Nephron progenitor cell (in vitro differentiated cells): Measurements from ENCODE around the gene LSR.
A peak's percentile ranks its signal among the peaks of the same experiment; 100 is the strongest.

Experiments used
- DNase-seq: peaks from one replicate; pipeline ENCODE4 v3.0.0; 2021
- H3K27ac Mint-ChIP-seq: 2 replicates; pipeline ENCODE4 v1.8.0; 2021; ENCODE audit warnings: mild to moderate bottlenecking, moderate library complexity, mixed read lengths
- H3K27me3 Mint-ChIP-seq: 2 replicates; pipeline ENCODE4 v1.8.0; 2021; ENCODE audit warnings: mild to moderate bottlenecking, low read depth, mixed read lengths; ENCODE audit not compliant: poor library complexity
- H3K36me3 Mint-ChIP-seq: 2 replicates; pipeline ENCODE4 v1.8.0; 2021; ENCODE audit warnings: low read depth, mixed read lengths
- H3K4me1 Mint-ChIP-seq: 2 replicates; pipeline ENCODE4 v1.8.0; 2021; ENCODE audit warnings: mixed read lengths
- H3K4me3 Mint-ChIP-seq: 2 replicates; pipeline ENCODE4 v1.8.0; 2021; ENCODE audit warnings: mild to moderate bottlenecking, moderate library complexity, mixed read lengths
- H3K9me3 Mint-ChIP-seq: 2 replicates; pipeline ENCODE4 v1.8.0; 2021; ENCODE audit warnings: mild to moderate bottlenecking, moderate library complexity, mixed read lengths
- TF ChIP-seq, protein P1 (sequence below): fragments of 200-600 bp; sonication (generic); IDR thresholded peaks from 2 replicates; pipeline ENCODE4 v1.5.0; 2021; ENCODE audit warnings: antibody characterized with exemption

The LSR gene

DNA sequence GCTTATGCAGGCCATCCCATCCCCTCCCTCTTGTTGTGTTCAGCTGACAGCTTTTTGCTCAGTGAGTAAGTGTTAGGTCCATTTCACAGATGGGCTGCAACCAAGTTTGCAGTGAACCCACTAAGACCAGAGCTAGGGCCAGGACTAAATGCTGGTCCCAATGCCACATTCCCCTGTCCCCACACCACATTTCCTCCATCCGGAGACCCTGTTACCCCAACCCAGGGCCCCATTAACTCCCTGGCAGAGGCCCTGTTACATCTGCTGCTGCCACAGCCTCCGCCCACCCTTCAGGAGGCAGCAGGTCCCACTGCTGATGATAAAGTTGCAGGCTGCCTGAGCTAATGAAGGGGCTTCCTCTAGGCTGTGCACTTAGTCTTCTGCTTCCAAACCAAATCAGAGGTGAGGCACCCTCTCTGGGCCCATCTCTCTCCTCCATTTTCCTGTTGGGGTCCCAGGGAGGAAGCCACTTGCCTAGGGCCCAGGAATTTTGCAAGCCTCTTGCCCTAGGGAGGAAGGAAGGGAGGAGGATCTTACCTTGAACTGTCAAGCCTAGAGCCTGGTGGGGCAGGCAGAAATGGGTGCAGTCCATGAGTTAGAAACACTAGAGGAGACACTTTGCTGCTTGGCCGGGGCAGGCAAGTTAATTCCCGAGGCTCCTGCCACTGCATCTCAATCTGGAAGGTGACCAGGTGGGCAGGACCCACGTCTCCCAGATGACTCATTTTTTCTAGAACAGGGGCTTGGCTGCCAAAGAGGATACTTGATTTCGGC is 16.5 kb downstream of the LSR start:
- H3K9me3 Mint-ChIP-seq: no peaks in the 10 kb centered on the region
- peak overlapping the region; percentile 75 for H3K27ac Mint-ChIP-seq
- H3K36me3 Mint-ChIP-seq: peaks cover 13% of the 10 kb centered on the region
- no peaks in the 10 kb centered on the region for H3K27me3 Mint-ChIP-seq
- DNase-seq: no peak
- H3K4me3 Mint-ChIP-seq: peak overlapping the region; percentile 71
- peaks cover 46% of the 10 kb centered on the region for H3K4me1 Mint-ChIP-seq
- TF ChIP-seq, protein P1, sequence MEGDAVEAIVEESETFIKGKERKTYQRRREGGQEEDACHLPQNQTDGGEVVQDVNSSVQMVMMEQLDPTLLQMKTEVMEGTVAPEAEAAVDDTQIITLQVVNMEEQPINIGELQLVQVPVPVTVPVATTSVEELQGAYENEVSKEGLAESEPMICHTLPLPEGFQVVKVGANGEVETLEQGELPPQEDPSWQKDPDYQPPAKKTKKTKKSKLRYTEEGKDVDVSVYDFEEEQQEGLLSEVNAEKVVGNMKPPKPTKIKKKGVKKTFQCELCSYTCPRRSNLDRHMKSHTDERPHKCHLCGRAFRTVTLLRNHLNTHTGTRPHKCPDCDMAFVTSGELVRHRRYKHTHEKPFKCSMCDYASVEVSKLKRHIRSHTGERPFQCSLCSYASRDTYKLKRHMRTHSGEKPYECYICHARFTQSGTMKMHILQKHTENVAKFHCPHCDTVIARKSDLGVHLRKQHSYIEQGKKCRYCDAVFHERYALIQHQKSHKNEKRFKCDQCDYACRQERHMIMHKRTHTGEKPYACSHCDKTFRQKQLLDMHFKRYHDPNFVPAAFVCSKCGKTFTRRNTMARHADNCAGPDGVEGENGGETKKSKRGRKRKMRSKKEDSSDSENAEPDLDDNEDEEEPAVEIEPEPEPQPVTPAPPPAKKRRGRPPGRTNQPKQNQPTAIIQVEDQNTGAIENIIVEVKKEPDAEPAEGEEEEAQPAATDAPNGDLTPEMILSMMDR: no peak

DNA sequence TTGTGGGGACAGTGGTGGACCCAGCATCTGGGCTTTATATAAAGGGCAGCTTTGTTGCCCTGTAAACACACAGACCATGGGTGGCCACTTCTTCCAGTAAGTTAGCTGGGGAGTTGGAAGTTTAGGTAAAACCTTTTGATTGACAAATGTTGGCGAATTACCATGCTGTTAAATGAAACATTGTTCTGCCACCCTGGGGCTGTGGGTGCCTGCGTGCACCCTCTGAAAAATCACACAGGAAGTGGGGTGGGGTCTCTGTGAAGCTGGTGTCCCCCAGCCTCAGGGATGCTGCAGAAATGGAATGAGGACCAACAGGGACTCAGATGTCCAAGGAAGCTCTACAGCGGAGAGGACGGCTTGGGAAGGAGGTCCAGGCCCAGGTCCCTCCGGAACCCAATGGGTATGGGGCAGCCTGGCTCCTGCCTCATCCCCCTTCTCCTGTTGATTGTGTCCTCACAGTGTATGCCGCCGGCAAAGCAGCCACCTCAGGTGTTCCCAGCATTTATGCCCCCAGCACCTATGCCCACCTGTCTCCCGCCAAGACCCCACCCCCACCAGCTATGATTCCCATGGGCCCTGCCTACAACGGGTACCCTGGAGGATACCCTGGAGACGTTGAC is 17.2 kb downstream of the LSR start:
- H3K9me3 Mint-ChIP-seq: no peaks in the 10 kb centered on the region
- peak overlapping the region; percentile 71 for H3K4me3 Mint-ChIP-seq
- H3K27ac Mint-ChIP-seq: peak overlapping the region; percentile 75
- H3K4me1 Mint-ChIP-seq: peaks cover 44% of the 10 kb centered on the region
- TF ChIP-seq, protein P1: no peak
- H3K36me3 Mint-ChIP-seq: peaks cover 15% of the 10 kb centered on the region
- no peak for DNase-seq
- no peaks in the 10 kb centered on the region for H3K27me3 Mint-ChIP-seq

DNA sequence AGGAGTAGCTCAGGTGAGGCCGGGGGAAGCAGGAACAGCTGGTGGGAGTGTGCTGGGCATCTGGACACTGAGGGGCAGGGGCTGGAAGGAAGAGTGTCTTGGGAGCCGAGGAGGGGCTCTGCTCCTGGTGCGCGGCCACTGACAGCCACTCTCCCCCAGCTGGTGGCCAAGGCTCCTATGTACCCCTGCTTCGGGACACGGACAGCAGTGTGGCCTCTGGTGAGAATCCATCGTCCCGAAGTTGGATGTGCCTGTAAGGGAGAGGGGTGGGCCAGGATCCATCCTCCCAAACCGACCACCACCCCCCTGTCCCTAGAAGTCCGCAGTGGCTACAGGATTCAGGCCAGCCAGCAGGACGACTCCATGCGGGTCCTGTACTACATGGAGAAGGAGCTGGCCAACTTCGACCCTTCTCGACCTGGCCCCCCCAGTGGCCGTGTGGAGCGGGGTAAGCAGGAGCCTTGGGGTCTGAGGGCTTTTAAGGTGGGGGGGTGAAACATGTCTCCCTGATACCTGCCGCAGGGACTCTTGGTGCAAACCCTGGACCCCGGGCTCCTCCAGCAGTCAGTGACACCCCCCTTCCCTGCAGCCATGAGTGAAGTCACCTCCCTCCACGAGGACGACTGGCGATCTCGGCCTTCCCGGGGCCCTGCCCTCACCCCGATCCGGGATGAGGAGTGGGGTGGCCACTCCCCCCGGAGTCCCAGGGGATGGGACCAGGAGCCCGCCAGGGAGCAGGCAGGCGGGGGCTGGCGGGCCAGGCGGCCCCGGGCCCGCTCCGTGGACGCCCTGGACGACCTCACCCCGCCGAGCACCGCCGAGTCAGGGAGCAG is 17.9 kb downstream of the LSR start:
- no peak overlapping the region for H3K27ac Mint-ChIP-seq
- peak; percentile 26 for DNase-seq
- TF ChIP-seq, protein P1: no peak
- H3K27me3 Mint-ChIP-seq: no peaks in the 10 kb centered on the region
- peaks cover 22% of the 10 kb centered on the region for H3K36me3 Mint-ChIP-seq
- H3K4me3 Mint-ChIP-seq: peak overlapping the region; percentile 95
- H3K4me1 Mint-ChIP-seq: peaks cover 41% of the 10 kb centered on the region
- H3K9me3 Mint-ChIP-seq: no peaks in the 10 kb centered on the region

DNA sequence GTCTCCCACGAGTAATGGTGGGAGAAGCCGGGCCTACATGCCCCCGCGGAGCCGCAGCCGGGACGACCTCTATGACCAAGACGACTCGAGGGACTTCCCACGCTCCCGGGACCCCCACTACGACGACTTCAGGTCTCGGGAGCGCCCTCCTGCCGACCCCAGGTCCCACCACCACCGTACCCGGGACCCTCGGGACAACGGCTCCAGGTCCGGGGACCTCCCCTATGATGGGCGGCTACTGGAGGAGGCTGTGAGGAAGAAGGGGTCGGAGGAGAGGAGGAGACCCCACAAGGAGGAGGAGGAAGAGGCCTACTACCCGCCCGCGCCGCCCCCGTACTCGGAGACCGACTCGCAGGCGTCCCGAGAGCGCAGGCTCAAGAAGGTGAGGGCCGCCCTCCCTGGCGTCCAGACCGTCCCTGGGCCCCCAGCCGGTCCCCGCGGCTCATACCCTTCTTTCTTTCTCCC is 18.6 kb downstream of the LSR start:
- no peaks in the 10 kb centered on the region for H3K9me3 Mint-ChIP-seq
- H3K27ac Mint-ChIP-seq: peak overlapping the region; percentile 95
- peak overlapping the region; percentile 95 for H3K4me3 Mint-ChIP-seq
- H3K27me3 Mint-ChIP-seq: no peaks in the 10 kb centered on the region
- TF ChIP-seq, protein P1: no peak
- peaks cover 26% of the 10 kb centered on the region for H3K36me3 Mint-ChIP-seq
- peak; percentile 57 for DNase-seq
- H3K4me1 Mint-ChIP-seq: peaks cover 47% of the 10 kb centered on the region

DNA sequence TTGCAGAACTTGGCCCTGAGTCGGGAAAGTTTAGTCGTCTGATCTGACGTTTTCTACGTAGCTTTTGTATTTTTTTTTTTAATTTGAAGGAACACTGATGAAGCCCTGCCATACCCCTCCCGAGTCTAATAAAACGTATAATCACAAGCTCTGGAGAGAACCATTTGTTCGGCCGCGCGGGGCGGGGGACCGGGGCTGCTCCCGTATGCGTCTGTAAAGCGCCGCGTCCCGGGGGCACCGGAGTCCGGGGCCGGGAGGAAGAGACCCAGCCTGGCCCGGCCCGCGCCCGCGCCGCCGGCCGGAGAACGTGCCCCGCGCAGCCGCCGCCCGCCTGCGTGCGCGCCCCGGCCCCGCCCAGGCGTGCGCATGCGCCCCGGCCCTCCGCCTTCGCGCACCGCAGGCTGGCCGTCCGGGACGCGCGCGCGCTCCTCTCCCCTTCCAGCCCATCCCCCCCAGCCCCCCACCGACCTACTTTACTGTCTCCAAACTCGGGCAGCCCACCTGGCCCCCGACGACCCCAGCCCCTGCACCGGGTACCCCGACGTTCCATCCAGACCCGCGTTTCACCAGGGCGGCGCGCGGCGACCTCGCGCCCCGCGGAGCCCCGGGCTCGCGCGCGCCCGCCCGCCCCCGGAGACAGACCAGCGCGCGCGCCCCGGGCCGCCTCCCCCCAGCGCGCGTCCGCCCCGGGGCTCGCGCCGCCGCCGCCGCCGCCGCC is 19.2 kb downstream of the LSR start:
- Mint-ChIP-seq H3K27me3 (no peaks in the 10 kb centered on the region), H3K4me1 (peaks cover 49% of the 10 kb centered on the region), H3K36me3 (peaks cover 27% of the 10 kb centered on the region), H3K9me3 (no peaks in the 10 kb centered on the region), H3K27ac (peak overlapping the region; percentile 95), H3K4me3 (peak overlapping the region; percentile 95)
- peak; percentile 76 for DNase-seq
- TF ChIP-seq, protein P1: no peak
